ENCODE results near the gene TEP1.

GRCh38 chr14:20454516-20455354 lies 41.4 kb upstream of the TEP1 start, which contains the start of the genes APEX1 and OSGEP:
- TF ChIP-seq CTCF (IDR thresholded peaks at IDR 0.05): no peak
- TF ChIP-seq POLR2A (IDR thresholded peaks at IDR 0.05): no peak

All from lower leg skin (tissue), 3 donors.